Naive thymus-derived CD4-positive, alpha-beta T cell (primary cell): Measurements from ENCODE around the gene RRP1B. TPM values are rescaled to one million over a fixed set of nuclear protein-coding genes. Genes with fewer than 3 reads are reported as not detected.

Source experiments
- ATAC-seq: fragments of 150-1000 bp; cut with Tn5 transposase; 2 replicates; pipeline ENCODE4 v1.10.0; 2021; ENCODE audit warnings: mild to moderate bottlenecking, moderate library complexity
- CTCF ChIA-PET: fragments of 350-600 bp; sonication (Branson Sonifier 250); formaldehyde crosslinking; loops from one replicate; lab custom pipeline; 2021; ENCODE audit warnings: antibody characterized with exemption; lab: Charles Lee
- POLR2A ChIA-PET: fragments of 350-600 bp; sonication (Branson Sonifier 250); formaldehyde crosslinking; loops from one replicate; lab custom pipeline; 2021; ENCODE audit warnings: antibody characterized with exemption, inconsistent platforms; lab: Charles Lee
- DNase-seq, 9 donors: peaks; one replicate each; pipeline versions ENCODE4 v3.0.0 to v3.0.0-alpha.2; 2020 to 2022; ENCODE audit warnings: mixed read lengths in 1 of 9
- H3K27ac ChIP-seq: one replicate; pipeline ENCODE4 v1.7.0; 2013; ENCODE audit warnings: mild to moderate bottlenecking, low read depth, low read length, moderate library complexity
- H3K27me3 ChIP-seq, 2 donors: one replicate each; pipeline ENCODE4 v1.7.0; 2013; ENCODE audit warnings: low read length in 2 of 2, mild to moderate bottlenecking in 2 of 2, moderate library complexity in 2 of 2; ENCODE audit not compliant: control insufficient read depth in 2 of 2, insufficient read depth in 2 of 2
- H3K36me3 ChIP-seq, 3 experiments: 1 replicate in 2 of 3; 2 replicates in 1 of 3; pipeline ENCODE4 v1.7.0; 2013; ENCODE audit warnings: low read length in 3 of 3, mild to moderate bottlenecking in 3 of 3, moderate library complexity in 1 of 3; ENCODE audit not compliant: insufficient read depth in 3 of 3, control insufficient read depth in 2 of 3
- H3K4me1 ChIP-seq, 2 donors: one replicate each; pipeline ENCODE4 v1.7.0; 2013; ENCODE audit warnings: low read length in 2 of 2, mild to moderate bottlenecking in 2 of 2, moderate library complexity in 1 of 2; ENCODE audit not compliant: control insufficient read depth in 2 of 2, insufficient read depth in 2 of 2
- H3K4me3 ChIP-seq: 2 replicates; pipeline ENCODE4 v1.7.0; 2013; ENCODE audit warnings: mild to moderate bottlenecking, low read length
- H3K9me3 ChIP-seq, 3 experiments: 1 replicate in 2 of 3; 2 replicates in 1 of 3; pipeline ENCODE4 v1.7.0; 2013; ENCODE audit warnings: low read length in 3 of 3; ENCODE audit not compliant: control insufficient read depth in 2 of 3
- H3K27ac Mint-ChIP-seq, 9 donors: one replicate each; pipeline ENCODE4 v1.8.0; 2020 to 2022; ENCODE audit warnings: mixed read lengths in 9 of 9, mild to moderate bottlenecking in 8 of 9, moderate library complexity in 5 of 9, inconsistent platforms in 2 of 9
- H3K27me3 Mint-ChIP-seq, 5 donors: one replicate each; pipeline ENCODE4 v1.8.0; 2021 to 2022; ENCODE audit warnings: mixed read lengths in 5 of 5, mild to moderate bottlenecking in 1 of 5
- H3K36me3 Mint-ChIP-seq, 5 donors: one replicate each; pipeline ENCODE4 v1.8.0; 2020 to 2022; ENCODE audit warnings: mixed read lengths in 5 of 5, mild to moderate bottlenecking in 3 of 5, inconsistent platforms in 1 of 5
- H3K4me1 Mint-ChIP-seq, 7 donors: one replicate each; pipeline ENCODE4 v1.8.0; 2020 to 2022; ENCODE audit warnings: mixed read lengths in 7 of 7, mild to moderate bottlenecking in 3 of 7, inconsistent platforms in 1 of 7
- H3K4me3 Mint-ChIP-seq, 10 donors: one replicate each; pipeline ENCODE4 v1.8.0; 2020 to 2022; ENCODE audit warnings: mild to moderate bottlenecking in 10 of 10, mixed read lengths in 10 of 10, moderate library complexity in 6 of 10, inconsistent platforms in 2 of 10
- H3K9me3 Mint-ChIP-seq, 11 donors: one replicate each; pipeline ENCODE4 v1.8.0; 2020 to 2022; ENCODE audit warnings: mixed read lengths in 11 of 11, mild to moderate bottlenecking in 4 of 11, inconsistent platforms in 1 of 11, moderate library complexity in 1 of 11
- intact Hi-C, 2 donors: fragments of 100-400 bp; cut with micrococcal nuclease; formaldehyde crosslinking; loops; one replicate each; pipeline ENCODE4 v1.15.1; 2023
- polyA plus RNA-seq, 2 donors: library from polyadenylated mRNA; unstranded; fragments of 300-500 nt; fragmentation: Illumina TruSeq; gene quantifications; one replicate each; pipeline ENCODE4 v1.2.3, GENCODE V29; 2021
- total RNA-seq, 6 experiments: library from RNA in 5 of 6; stranded (reverse) in 5 of 6; gene quantifications; 1 replicate in 5 of 6; 2 replicates in 1 of 6; pipeline ENCODE4 v1.2.3 and lab custom pipeline; 2021 to 2026

RRP1B gene
- total and polyA plus RNA-seq, 7 experiments from 2014 or later = 23.9 to 49.3 (median 39.6) TPM

DNA sequence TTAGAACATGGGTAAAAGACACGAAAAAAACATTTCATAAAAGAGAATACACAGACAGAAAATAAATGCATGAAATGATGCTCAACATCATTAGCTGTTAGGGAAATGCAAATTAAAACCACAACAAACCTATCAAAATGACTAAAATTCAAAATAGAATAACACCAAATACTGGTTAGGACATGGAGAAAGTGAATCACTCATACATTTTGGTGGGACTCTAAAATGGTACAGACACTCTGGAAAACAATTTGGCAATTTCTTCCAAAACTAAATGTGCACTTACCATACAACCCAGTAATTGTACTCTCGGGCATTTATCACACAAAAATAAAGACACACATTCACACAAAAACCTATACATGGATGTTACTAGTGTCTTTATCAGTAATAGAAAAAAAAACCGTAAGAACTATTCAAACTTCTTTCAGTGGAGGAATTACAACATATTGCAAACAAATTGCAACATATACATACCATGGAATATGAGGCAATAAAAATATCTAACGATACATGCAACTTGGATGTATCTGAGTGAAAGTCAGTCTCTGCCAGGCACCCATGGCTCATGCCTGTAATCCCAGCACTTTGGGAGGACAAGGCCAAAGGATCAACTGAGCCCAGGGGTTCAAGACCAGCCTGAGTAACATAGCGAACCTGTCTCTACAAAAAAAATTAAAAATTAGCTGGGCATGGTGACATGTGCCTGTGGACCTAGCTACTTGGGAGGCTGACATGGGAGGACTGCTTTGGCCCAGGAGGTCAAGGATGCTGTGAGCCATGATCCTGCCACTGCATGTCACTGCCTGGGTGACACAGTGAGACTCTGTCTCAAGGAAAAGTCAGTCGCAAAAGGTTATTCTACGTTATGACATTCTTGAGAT, 19.6 kb upstream of the RRP1B start:
- H3K4me3 Mint-ChIP-seq = no peak overlapping the region
- no peak overlapping the region for H3K27ac Mint-ChIP-seq
- intact Hi-C loops = no loop called here

DNA sequence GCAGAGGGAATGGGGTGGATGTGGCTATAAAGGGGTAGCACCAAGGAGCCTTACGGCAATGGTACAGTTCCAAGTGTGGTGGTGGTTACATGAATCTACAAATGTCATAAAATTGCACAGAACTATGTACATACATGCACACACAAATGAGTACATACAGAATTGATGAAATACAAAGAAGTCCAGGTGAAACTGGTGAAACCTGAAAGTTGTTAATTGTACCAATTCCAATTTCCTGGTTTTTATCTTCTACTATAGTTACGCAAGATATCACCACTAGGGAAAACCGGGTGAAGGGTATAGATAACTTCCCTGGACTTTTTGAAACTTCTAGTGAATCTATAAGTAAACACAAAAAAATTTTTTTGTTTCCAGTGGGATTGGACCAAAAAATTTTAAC, 19.0 kb upstream of the RRP1B start:
- Mint-ChIP-seq H3K27me3 (peaks cover 0 to 6% (median 0%) of the 10 kb centered on the region in 5 donors), H3K4me1 (peaks cover 0 to 9% (median 4%) of the 10 kb centered on the region in 7 donors), H3K4me3 (no peak overlapping the region), H3K27ac (no peak overlapping the region), H3K36me3 (no peaks in the 10 kb centered on the region), H3K9me3 (no peaks in the 10 kb centered on the region)
- no peaks in the 10 kb centered on the region for H3K27me3 ChIP-seq
- ChIA-PET CTCF (no interaction called here), POLR2A (no interaction called here)
- no peak overlapping the region for H3K4me3 ChIP-seq
- ATAC-seq = no peak
- H3K4me1 ChIP-seq = no peaks in the 10 kb centered on the region
- intact Hi-C loops = no loop called here
- H3K36me3 ChIP-seq = no peaks in the 10 kb centered on the region
- DNase-seq = no peak
- H3K27ac ChIP-seq = no peak overlapping the region
- no peaks in the 10 kb centered on the region for H3K9me3 ChIP-seq

More for the DNA sequence above, 19.6 kb upstream of the RRP1B start:
- Mint-ChIP-seq H3K36me3 (no peaks in the 10 kb centered on the region), H3K9me3 (no peaks in the 10 kb centered on the region), H3K27me3 (peaks cover 0 to 4% (median 0%) of the 10 kb centered on the region in 5 donors), H3K4me1 (peaks cover 0 to 5% (median 0%) of the 10 kb centered on the region in 7 donors)
- no peak overlapping the region for H3K4me3 ChIP-seq
- ChIA-PET POLR2A (interaction anchor here (0.8 kb wide), 1 partner anchor 719 kb away, joined by 3 read pairs; no protein-coding TSS in a partner anchor), CTCF (interaction anchor here (0.8 kb wide), 1 partner anchor 21 kb away, joined by 3 read pairs; no protein-coding TSS in a partner anchor)
- H3K27ac ChIP-seq = no peak overlapping the region
- no peaks in the 10 kb centered on the region for H3K4me1 ChIP-seq
- no peaks in the 10 kb centered on the region for H3K36me3 ChIP-seq
- no peaks in the 10 kb centered on the region for H3K9me3 ChIP-seq
- no peaks in the 10 kb centered on the region for H3K27me3 ChIP-seq
- ATAC-seq = no peak
- no peak for DNase-seq

DNA sequence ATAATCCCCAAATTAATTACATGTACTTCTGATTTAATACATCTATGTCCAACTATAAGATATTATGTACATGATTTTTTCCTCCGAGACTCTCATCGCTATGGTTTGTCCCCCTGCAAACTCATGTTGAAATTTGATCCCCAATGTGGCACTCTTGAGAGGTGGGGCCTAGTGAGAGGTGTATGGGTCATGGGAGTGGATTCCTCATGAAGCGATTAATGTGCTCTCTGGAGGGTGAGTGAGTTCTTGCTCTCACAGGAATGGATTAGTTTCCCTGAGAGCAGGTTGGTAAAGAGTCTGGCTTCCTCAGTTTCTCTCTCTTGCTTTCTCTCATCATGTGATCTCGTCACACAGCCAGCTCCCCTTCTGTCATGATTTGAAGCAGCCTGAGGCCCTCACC, 16.2 kb upstream of the RRP1B start:
- intact Hi-C loops = no loop called here
- H3K27me3 Mint-ChIP-seq = peaks cover 0 to 14% (median 0%) of the 10 kb centered on the region in 5 donors
- CTCF ChIA-PET = no interaction called here

DNA sequence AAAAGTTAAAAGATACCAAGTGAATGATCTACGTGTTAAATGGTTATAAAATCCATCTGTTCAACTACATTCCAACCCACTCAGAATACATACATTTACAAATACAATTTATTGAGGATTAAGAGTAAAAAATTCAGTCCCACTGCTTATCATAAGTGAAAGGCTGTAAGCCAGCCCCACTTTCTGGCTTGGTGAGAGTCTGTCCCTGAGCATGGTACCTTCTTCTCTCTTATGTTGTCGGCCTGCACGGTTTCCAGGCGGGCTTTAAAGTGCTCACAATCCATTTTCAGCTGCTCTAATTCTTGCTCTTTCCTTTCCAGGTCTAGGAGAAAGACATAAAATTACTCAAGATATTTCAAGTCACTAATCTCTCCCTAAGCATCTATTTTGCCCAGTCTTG, 15.3 kb upstream of the RRP1B start:
- H3K4me1 ChIP-seq = peaks cover 0 to 6% of the 10 kb centered on the region in 2 donors
- ChIA-PET POLR2A (no interaction called here), CTCF (no interaction called here)
- H3K36me3 ChIP-seq = no peaks in the 10 kb centered on the region
- no peaks in the 10 kb centered on the region for H3K9me3 ChIP-seq
- peaks cover 7 to 24% (median 16%) of the 10 kb centered on the region in 7 donors for H3K4me1 Mint-ChIP-seq
- no peak overlapping the region for H3K4me3 ChIP-seq
- ATAC-seq (no peak), DNase-seq (no peak)
- H3K36me3 Mint-ChIP-seq = no peaks in the 10 kb centered on the region
- H3K27ac Mint-ChIP-seq = no peak overlapping the region
- peaks cover 0 to 14% (median 0%) of the 10 kb centered on the region in 5 donors for H3K27me3 Mint-ChIP-seq
- H3K9me3 Mint-ChIP-seq = no peaks in the 10 kb centered on the region
- H3K4me3 Mint-ChIP-seq = no peak overlapping the region
- no peaks in the 10 kb centered on the region for H3K27me3 ChIP-seq
- H3K27ac ChIP-seq = no peak overlapping the region
- intact Hi-C loops = no loop called here

More for the DNA sequence above, 16.2 kb upstream of the RRP1B start:
- peaks cover 0 to 6% of the 10 kb centered on the region in 2 donors for H3K4me1 ChIP-seq
- peaks cover 7 to 24% (median 16%) of the 10 kb centered on the region in 7 donors for H3K4me1 Mint-ChIP-seq
- H3K36me3 ChIP-seq = no peaks in the 10 kb centered on the region
- no peaks in the 10 kb centered on the region for H3K36me3 Mint-ChIP-seq
- H3K27ac ChIP-seq = no peak overlapping the region
- peak overlapping the region in 1 of 9 donors; percentile 20 for H3K27ac Mint-ChIP-seq
- H3K9me3 Mint-ChIP-seq = no peaks in the 10 kb centered on the region
- DNase-seq (no peak), ATAC-seq (no peak)
- POLR2A ChIA-PET = no interaction called here
- H3K9me3 ChIP-seq = no peaks in the 10 kb centered on the region
- no peak overlapping the region for H3K4me3 ChIP-seq
- no peak overlapping the region for H3K4me3 Mint-ChIP-seq
- no peaks in the 10 kb centered on the region for H3K27me3 ChIP-seq

DNA sequence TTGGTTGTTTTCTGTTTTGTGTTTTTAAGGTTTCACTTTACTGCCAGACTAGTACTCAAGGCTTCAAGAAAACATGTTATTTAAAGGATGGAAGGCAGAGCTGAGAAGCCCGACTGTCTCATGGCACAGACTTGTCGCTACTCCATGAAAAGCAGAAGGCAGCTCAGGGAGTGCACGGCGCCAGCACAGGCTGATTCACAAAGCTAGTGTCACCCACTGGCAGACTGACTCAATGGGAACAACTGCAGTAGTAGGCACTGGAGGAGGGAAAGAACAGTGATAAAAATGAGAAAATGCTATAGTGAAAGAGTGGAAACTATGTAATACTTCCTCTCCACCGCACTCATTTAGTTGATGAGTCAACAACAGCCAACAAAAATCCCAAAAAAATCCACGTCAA, 14.8 kb upstream of the RRP1B start:
- H3K4me1 ChIP-seq = peaks cover 0 to 6% of the 10 kb centered on the region in 2 donors
- H3K36me3 ChIP-seq = no peaks in the 10 kb centered on the region
- Mint-ChIP-seq H3K27me3 (peaks cover 0 to 14% (median 0%) of the 10 kb centered on the region in 5 donors), H3K4me3 (no peak overlapping the region), H3K27ac (peak overlapping the region in 1 of 9 donors; percentile 58), H3K36me3 (no peaks in the 10 kb centered on the region), H3K9me3 (no peaks in the 10 kb centered on the region), H3K4me1 (peaks cover 7 to 24% (median 16%) of the 10 kb centered on the region in 7 donors)
- intact Hi-C loops = loop anchor here in 1 of 2 donors (5.0 kb wide), 2 partner anchors 47 to 722 kb away; no protein-coding TSS in a partner anchor
- H3K4me3 ChIP-seq = no peak overlapping the region
- H3K9me3 ChIP-seq = no peaks in the 10 kb centered on the region
- POLR2A ChIA-PET = no interaction called here
- DNase-seq = no peak
- ATAC-seq = no peak
- no peak overlapping the region for H3K27ac ChIP-seq
- no peaks in the 10 kb centered on the region for H3K27me3 ChIP-seq
- CTCF ChIA-PET = no interaction called here

DNA sequence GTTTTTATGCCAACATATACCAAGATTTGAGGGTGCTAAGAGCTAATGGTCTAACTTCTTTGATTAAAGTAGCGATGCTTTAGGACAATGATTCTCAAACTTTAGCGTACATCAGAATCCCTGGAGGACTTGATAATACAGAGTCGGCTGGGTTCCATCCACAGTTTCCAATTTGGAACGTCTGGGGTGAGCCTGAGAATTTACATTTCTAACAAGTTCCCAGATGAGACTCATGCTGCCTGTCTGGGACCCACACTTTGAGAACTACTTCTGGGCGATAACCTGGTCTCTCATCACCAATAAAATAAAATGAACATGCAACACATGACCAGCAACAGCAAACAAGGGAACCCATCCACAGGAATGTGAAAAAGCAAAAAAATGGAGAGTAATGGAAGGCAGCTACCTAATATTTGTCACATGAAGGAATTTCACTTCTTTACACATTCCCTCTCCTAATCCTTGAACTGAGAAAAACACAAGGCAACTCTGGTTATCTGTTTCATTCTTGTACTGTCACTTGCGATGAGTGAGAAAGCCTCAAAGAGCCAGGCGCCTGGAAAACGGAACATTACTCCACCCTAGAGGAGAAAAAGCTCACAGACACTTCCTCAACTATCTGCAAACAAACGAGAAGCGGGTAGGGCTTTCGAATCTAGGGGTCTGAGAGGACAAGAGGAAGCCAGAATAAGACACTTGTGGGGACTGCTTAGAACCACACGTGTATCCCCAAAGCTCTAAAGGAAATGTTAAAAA, 14.0 kb upstream of the RRP1B start:
- H3K4me3 ChIP-seq = no peak overlapping the region
- peaks cover 0 to 17% (median 0%) of the 10 kb centered on the region in 5 donors for H3K27me3 Mint-ChIP-seq
- peak; percentile 57 for ATAC-seq
- intact Hi-C loops = loop anchor here in 1 of 2 donors (5.0 kb wide), 2 partner anchors 48 to 723 kb away; no protein-coding TSS in a partner anchor
- peaks cover 7 to 24% (median 16%) of the 10 kb centered on the region in 7 donors for H3K4me1 Mint-ChIP-seq
- peak in 7 of 9 donors; percentile 22 to 40 (median 35) for DNase-seq
- no peaks in the 10 kb centered on the region for H3K36me3 Mint-ChIP-seq
- POLR2A ChIA-PET = no interaction called here
- peak overlapping the region; percentile 1 for H3K27ac ChIP-seq
- no peaks in the 10 kb centered on the region for H3K9me3 ChIP-seq
- peak overlapping the region in 5 of 10 donors; percentile 8 to 48 (median 30) for H3K4me3 Mint-ChIP-seq
- peaks cover 0 to 6% of the 10 kb centered on the region in 2 donors for H3K4me1 ChIP-seq
- CTCF ChIA-PET = interaction anchor here (0.7 to 1.8 kb wide), 5 partner anchors 11 to 377 kb away, joined by 3 to 6 read pairs (median 4); no protein-coding TSS in a partner anchor
- no peaks in the 10 kb centered on the region for H3K27me3 ChIP-seq
- peak overlapping the region in 7 of 9 donors; percentile 26 to 88 (median 57) for H3K27ac Mint-ChIP-seq
- H3K9me3 Mint-ChIP-seq = no peaks in the 10 kb centered on the region
- H3K36me3 ChIP-seq = no peaks in the 10 kb centered on the region
